ENCODE data around the gene SYCP2. TPM values are rescaled to one million over a fixed set of nuclear protein-coding genes. Genes with fewer than 3 reads are reported as not detected.

The SYCP2 gene
- polyA plus RNA-seq, 1 of the 3 experiments (the other 2 are of a cell fraction) = 0.76 TPM

- 42% methylated on average over 12 of the region's 12 CpGs for WGBS (ENCODE audit: low lambda C conversion rate)
- Histone ChIP-seq H3K4me3 (ENCODE audit: low read depth in 2 of 2, low read length in 1 of 2) (no peak overlapping the region), H3F3A (replicated peaks; ENCODE audit: insufficient read depth) (peaks cover 3% of the 10 kb centered on the region), H3K4me2 (no peak overlapping the region), H3K4me1 (ENCODE audit: control insufficient read depth in 1 of 2, insufficient read depth in 2 of 2, low read depth in 1 of 2, low read length in 1 of 2) (peaks cover 0 to 16% of the 10 kb centered on the region in 2 experiments; a peak in 1 of 4 replicates), H3K36me3 (replicated peaks in 1 of 2; ENCODE audit: control insufficient read depth in 1 of 2, insufficient read depth in 2 of 2, low read length in 1 of 2) (no peaks in the 10 kb centered on the region), H3K27ac (ENCODE audit: low read depth in 2 of 2, low read length in 1 of 2) (no peak overlapping the region), H4K20me1 (ENCODE audit: insufficient read depth) (no peaks in the 10 kb centered on the region), H3K79me2 (ENCODE audit: insufficient read depth) (no peaks in the 10 kb centered on the region), H3K9me2 (no peaks in the 10 kb centered on the region), H3K9me3 (no peaks in the 10 kb centered on the region), H3K27me3 (ENCODE audit: insufficient read depth) (no peaks in the 10 kb centered on the region), H3K9ac (no peak overlapping the region), H2AFZ (ENCODE audit: low read depth) (no peak overlapping the region)
- DNase-seq = no peak
- CTCF ChIA-PET = interaction anchor here (2.4 to 2.9 kb wide), 2 partner anchors 20 to 47 kb away, joined by 5 to 13 read pairs; no protein-coding TSS in a partner anchor
- TF ChIP-seq FOXJ3 (CRISPR knock-in tag; IDR thresholded peaks at IDR 0.05) = no peak
- TF ChIP-seq YY1 (IDR thresholded peaks at IDR 0.05; ENCODE audit: low read depth) = no peak
- no peak for TF ChIP-seq RCOR1 (IDR thresholded peaks at IDR 0.05; ENCODE audit: low read length)
- no peak for TF ChIP-seq CHD2 (IDR thresholded peaks at IDR 0.05; ENCODE audit: low read length, partially characterized antibody)
- no peak for TF ChIP-seq ZBTB33 (IDR thresholded peaks at IDR 0.05; ENCODE audit: borderline replicate concordance, low read depth)
- no peak for TF ChIP-seq IRF3 (IDR thresholded peaks at IDR 0.05; ENCODE audit: low read depth, low read length)
- TF ChIP-seq EZH2phosphoT487 (IDR thresholded peaks at IDR 0.05; ENCODE audit: borderline replicate concordance, low read depth) = no peak
- POLR2A ChIA-PET = no interaction called here
These were observed 103.4 kb downstream of the SYCP2 start for GRCh38 chr20:59829786-59830664.

DNA sequence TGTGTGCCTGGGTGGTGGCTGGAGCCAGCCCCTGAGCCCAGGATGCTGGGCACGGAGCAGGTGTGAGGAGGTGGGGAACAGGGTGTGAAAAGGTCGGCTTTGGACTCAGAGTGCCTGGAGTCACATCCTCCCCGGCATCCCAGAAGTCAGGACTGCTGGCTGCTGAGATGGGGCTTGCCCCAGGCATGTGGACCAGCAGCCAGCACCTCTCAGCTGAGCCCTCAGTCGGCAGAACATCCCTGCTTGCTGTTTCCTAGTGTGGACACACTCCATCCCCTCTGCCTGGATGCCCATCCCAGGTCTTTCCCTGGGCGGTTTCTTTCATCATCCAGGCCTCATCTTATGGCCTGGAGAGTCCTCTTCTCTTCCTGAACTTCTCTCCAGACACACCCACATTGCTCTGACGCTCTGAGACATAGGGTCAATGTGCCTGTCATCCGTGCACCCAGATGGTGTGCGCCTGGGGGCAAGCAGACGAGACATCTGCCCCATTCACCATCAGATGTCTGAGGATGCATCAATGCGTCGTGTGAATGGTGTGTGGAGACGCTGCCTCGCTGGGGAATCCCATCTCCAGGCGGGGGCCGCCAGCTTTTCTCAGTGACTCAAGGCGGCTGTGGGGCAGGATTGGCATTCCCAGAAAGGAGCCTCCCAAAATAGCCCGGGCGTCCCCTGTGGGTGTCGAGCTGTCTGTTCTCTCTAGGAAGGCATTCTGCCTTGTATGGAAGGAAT, 104.2 kb downstream of the SYCP2 start:
- ChIA-PET CTCF (interaction anchor here (1.0 to 2.9 kb wide), 3 partner anchors 21 to 126 kb away, joined by 3 to 13 read pairs (median 5); no protein-coding TSS in a partner anchor), POLR2A (no interaction called here)
- Histone ChIP-seq H3K36me3 (replicated peaks in 1 of 2; ENCODE audit: control insufficient read depth in 1 of 2, insufficient read depth in 2 of 2, low read length in 1 of 2) (no peaks in the 10 kb centered on the region), H4K20me1 (ENCODE audit: insufficient read depth) (no peaks in the 10 kb centered on the region), H3K27ac (ENCODE audit: low read depth in 2 of 2, low read length in 1 of 2) (no peak overlapping the region; a peak in 1 of 4 replicates), H3F3A (replicated peaks; ENCODE audit: insufficient read depth) (no peaks in the 10 kb centered on the region), H3K27me3 (ENCODE audit: insufficient read depth) (no peaks in the 10 kb centered on the region), H3K4me1 (ENCODE audit: control insufficient read depth in 1 of 2, insufficient read depth in 2 of 2, low read depth in 1 of 2, low read length in 1 of 2) (peaks cover 0 to 13% of the 10 kb centered on the region in 2 experiments; a peak in 1 of 4 replicates), H3K4me2 (no peak overlapping the region), H2AFZ (ENCODE audit: low read depth) (no peak overlapping the region), H3K9ac (no peak overlapping the region), H3K9me3 (no peaks in the 10 kb centered on the region), H3K4me3 (ENCODE audit: low read depth in 2 of 2, low read length in 1 of 2) (no peak overlapping the region), H3K9me2 (no peaks in the 10 kb centered on the region), H3K79me2 (ENCODE audit: insufficient read depth) (no peaks in the 10 kb centered on the region)
- 23% methylated on average over 18 of the region's 19 CpGs for WGBS (ENCODE audit: low lambda C conversion rate)
- DNase-seq = peak; percentile 50
- TF ChIP-seq TEAD4 (IDR thresholded peaks at IDR 0.05; ENCODE audit: borderline replicate concordance, insufficient read depth) (no peak), GATA2 (CRISPR knock-in tag; IDR thresholded peaks at IDR 0.05) (no peak), YY1 (IDR thresholded peaks at IDR 0.05; ENCODE audit: low read depth) (no peak), TCF12 (IDR thresholded peaks at IDR 0.05) (no peak), FOXJ3 (CRISPR knock-in tag; IDR thresholded peaks at IDR 0.05) (no peak), EP300 (IDR thresholded peaks at IDR 0.05; ENCODE audit: borderline replicate concordance in 1 of 2, low read depth in 1 of 2, low read length in 1 of 2) (no peak), IRF3 (IDR thresholded peaks at IDR 0.05; ENCODE audit: low read depth, low read length) (no peak), NRF1 (IDR thresholded peaks at IDR 0.05; ENCODE audit: low read depth, low read length) (no peak), RXRA (IDR thresholded peaks at IDR 0.05; ENCODE audit: borderline replicate concordance, low read depth) (no peak), EZH2phosphoT487 (IDR thresholded peaks at IDR 0.05; ENCODE audit: borderline replicate concordance, low read depth) (no peak), RFX5 (IDR thresholded peaks at IDR 0.05; ENCODE audit: low read length) (no peak), SMC3 (IDR thresholded peaks at IDR 0.05; ENCODE audit: low read depth, low read length) (no peak)
